HepG2 (cell line): Measurements from ENCODE around the gene CCDC74B.
"Not testable (repeated sequence)": the region's sequence is repeated elsewhere in the genome, so short reads cannot be mapped to it uniquely, and the experiment has no call there.

Source experiments
- POLR2A ChIP-seq, 2 experiments: IDR thresholded peaks; 2 replicates each; pipeline ENCODE4 v1.6.1; 2011; ENCODE audit warnings: low read depth in 2 of 2, low read length in 2 of 2, mild to moderate bottlenecking in 1 of 2, moderate library complexity in 1 of 2; ENCODE audit not compliant: insufficient read depth in 1 of 2
- POLR2AphosphoS5 ChIP-seq: IDR thresholded peaks from 2 replicates; pipeline ENCODE4 v1.6.1; 2012; ENCODE audit warnings: low read depth, low read length
- SPEN ChIP-seq: sonication (generic); formaldehyde crosslinking; IDR thresholded peaks from 2 replicates; pipeline ENCODE4 v1.5.1; 2020; ENCODE audit warnings: low read depth, mild to moderate bottlenecking, missing genetic modification reagents
- ZBTB33 ChIP-seq: sonication (generic); formaldehyde crosslinking; IDR thresholded peaks from 2 replicates; pipeline ENCODE4 v1.4.0; 2020; ENCODE audit warnings: missing genetic modification reagents
- ZNF652 ChIP-seq: IDR thresholded peaks from 2 replicates; pipeline ENCODE4 v1.6.1; 2016; ENCODE audit warnings: low read depth, borderline replicate concordance

- TF ChIP-seq POLR2AphosphoS5; ZBTB33; POLR2A (IDR thresholded peaks at IDR 0.05; ENCODE audit: insufficient read depth in 1 of 2, low read depth in 2 of 2, low read length in 2 of 2); SPEN (CRISPR knock-in tag); ZNF652: not testable (repeated sequence)
These were observed 42.1 kb downstream of the CCDC74B start for GRCh38 chr2:130102597-130103363.
